GM18502 (cell line): ENCODE measurements around the gene FNBP1.
A peak's percentile ranks its signal among the peaks of the same experiment; 100 is the strongest.

Source experiments
- ATAC-seq: cut with Tn5 transposase; IDR thresholded peaks from one replicate; pipeline ENCODE4 v1.9.1; 2021; ENCODE audit warnings: mild to moderate bottlenecking; ENCODE audit not compliant: unreplicated experiment, poor library complexity

FNBP1 gene

GRCh38 chr9:129932303-129933151 is 110.5 kb downstream of the FNBP1 start:
- no peak for ATAC-seq

DNA sequence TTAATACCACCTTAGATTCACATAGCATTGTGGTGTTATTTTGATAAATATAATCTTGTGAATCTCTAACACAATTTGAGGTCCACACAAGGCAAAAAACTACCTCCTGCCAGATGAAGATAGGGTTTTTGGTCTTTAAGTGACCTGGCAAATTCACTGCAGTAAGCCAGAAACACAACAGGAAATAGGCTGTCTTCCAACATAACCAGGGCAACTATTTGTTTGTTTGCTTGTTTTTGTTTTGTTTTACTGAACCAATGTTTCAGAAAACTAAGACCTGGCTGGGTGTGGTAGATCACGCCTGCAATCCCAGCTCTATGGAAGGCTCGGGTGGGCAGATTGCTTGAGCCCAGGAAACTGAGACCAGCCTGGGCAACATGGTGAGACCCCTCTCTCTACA is 112.2 kb downstream of the FNBP1 start:
- no peak for ATAC-seq

GRCh38 chr9:129929496-129930125 is 113.4 kb downstream of the FNBP1 start:
- ATAC-seq: no peak

DNA sequence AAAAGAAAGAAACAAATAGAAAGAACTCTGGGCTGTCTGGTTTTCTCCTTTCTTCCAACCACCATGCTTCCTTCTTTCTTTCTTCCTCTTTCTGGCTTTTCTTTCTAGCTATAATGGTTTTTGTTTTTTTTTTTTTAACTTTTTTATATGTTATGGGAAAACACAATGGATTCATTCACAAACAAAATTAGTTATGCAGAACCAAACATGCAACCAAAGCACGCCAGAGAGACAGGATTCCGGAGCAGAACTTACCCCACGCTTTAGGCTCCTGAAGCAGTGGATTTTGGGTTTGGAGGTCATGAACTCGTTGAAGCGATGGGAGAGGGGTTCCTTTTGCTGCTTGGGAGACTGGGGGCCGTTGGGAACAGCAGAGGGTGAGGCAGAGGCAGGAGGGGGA is 119.4 kb downstream of the FNBP1 start:
- ATAC-seq: no peak

DNA sequence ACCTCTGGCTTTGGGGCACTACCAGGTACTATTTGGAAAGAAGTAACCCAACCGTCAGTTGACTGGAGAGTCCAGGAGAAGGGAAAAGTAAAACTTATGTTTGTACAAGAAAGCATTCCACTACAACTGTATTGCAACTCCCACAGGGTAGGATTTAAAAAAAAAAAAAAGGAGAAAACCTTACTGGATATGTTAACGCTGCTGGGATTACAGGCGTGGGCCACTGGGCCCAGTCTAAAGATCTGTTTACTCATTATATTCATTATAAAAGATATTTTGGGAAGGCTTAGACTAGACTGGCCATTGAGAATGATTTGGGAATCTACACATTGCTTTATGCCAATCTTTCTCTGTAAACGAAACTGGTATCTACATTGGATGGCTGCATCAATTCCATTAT is 121.1 kb downstream of the FNBP1 start:
- no peak for ATAC-seq

DNA sequence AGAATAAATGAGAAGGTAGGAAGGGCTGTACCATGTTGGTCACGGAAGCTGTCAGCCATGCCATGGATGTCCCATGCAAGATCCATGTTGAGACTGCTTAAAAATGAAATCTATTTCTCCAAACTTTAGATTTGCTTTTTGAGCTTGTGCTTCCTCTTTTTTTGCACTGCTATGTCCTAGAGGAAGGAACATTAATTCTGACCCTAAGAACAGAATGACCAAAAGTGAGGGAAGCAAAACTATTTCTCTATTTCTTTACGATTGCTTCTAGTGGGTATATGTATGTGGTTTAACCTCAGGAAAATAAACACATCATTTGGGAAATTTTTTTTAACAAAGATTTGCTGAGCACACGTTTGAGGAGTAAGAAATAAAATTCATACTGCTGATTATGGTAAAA is 123.1 kb downstream of the FNBP1 start:
- no peak for ATAC-seq

DNA sequence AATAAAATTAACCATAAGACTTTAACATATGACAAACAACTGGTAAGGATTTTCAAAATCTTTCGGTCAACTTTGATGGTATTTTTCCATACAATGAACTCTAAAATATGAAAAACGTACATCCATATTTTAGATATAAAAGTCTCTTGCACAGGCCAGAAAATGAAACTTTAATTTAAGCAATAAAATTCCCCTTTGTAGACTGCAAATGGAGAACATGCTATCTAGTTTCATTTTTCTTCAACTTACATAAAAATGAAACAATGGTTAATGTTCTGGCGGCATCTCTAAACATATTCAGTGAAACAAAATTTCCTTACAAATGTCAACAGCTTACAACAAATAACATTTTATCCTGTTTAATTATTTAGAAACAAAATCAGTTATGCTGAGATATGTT is 123.7 kb downstream of the FNBP1 start:
- no peak for ATAC-seq

DNA sequence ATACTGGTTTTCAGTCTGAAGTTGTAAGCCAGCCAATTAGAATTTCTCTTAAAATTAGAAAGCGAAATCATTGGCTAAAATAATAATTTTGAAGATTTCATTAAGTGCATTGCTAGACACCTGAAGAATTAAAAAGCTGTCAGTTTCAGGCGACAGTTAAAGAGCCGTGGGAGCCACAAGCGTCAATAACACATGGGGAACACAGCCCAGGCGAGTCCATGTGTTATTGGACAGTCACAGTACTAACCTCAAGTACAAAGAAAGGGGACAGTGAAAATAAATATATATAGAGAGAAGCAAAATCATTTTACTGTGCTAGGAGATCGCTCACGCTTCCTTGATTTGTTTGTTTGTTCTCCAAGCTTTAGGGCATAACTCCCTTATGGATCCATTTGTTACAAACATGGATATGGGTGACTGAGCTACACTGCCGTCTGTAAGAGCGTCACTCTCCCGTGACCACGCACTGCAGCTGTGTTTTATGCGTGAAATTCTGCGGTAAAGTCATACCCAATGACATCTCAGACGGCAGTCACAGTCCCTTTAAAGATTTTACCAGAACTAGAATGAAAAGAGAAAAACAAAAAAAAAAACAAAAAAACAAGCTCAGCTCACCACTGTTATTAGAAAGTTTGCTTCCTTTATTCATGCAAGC is 124.6 kb downstream of the FNBP1 start:
- no peak for ATAC-seq

GRCh38 chr9:129916707-129917106 is 126.3 kb downstream of the FNBP1 start:
- no peak for ATAC-seq

DNA sequence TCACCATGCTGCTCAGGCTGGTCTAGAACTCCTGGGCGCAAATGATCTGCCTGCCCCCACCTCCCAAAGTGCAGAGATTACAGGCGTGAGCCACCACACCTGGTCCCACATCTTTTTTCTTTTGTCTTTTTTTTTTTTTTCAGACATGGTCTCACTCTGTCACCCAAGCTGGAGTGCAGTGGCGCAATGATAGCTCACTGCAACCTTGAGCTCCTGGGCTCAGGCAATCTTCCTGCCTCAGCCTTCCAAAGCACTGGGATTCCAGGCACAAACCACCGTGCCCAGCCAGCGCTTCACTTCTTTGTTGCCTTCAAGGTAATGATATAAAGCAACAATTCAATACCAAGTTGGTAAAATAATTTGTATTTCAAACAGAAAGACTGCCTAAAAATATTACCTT is 128.9 kb downstream of the FNBP1 start:
- no peak for ATAC-seq

- ATAC-seq: no peak
These were observed 132.1 kb downstream of the FNBP1 start for GRCh38 chr9:129910628-129911567.

DNA sequence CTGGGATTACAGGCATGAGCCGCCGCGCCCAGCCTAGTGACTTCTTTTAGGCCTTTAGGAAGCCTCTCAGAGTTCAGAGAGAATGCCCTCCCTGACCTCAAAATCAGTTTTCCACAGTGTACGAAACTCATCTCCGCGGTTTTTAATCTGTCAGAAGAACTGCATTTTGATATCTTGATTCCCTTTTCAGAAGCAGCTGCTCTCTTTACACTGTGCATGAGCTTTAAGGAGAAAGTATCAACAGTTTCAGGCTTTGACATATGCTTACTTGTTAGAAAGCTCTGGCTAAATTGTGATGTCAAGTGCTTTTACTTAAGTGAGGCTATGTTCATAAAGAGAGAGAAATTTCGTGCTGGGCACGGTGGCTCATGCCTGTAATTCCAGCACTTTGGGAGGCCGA is 133.1 kb downstream of the FNBP1 start:
- no peak for ATAC-seq

GRCh38 chr9:129908906-129909305 is 134.1 kb downstream of the FNBP1 start:
- no peak for ATAC-seq

GRCh38 chr9:129907201-129907600 is 135.8 kb downstream of the FNBP1 start:
- ATAC-seq: no peak

DNA sequence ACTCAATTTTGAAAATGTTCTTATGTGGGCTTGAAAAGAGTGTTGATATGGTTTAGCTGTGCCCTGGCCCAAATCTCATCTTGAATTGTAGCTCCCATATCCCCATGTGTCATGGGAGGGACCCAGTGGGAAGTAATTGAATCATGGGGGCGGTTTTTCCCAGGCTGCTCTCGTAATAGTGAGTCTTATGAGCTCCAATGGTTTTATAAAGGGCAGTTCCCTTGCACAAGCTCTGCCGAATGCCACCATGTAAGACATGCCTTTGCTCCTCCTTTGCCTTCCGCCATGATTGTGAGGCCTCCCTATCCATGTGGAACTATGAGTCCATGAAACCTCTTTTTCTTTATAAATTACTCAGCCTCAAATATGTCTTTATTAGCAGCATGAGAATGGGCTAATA is 136.7 kb downstream of the FNBP1 start:
- no peak for ATAC-seq

- no peak for ATAC-seq
These were observed 138.3 kb downstream of the FNBP1 start for GRCh38 chr9:129904734-129905133.

DNA sequence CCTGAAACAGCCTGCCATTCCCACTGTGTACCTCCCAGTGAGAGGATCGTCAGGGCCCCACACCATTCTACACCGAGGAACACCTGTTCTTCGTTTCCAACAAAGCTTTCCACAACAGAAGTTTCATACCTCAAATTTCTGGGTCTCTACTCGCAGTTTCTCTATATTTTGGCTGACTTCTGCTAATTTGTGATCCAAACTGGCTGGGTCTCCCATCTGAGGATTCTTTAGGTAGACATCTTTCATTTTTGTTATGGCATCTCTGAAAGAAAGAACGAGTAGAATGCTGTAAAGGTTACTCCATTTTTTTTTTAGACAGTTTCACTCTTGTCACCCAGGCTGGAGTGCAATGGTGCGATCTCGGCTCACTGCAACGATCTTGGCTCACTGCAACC is 140.3 kb downstream of the FNBP1 start:
- ATAC-seq: no peak

DNA sequence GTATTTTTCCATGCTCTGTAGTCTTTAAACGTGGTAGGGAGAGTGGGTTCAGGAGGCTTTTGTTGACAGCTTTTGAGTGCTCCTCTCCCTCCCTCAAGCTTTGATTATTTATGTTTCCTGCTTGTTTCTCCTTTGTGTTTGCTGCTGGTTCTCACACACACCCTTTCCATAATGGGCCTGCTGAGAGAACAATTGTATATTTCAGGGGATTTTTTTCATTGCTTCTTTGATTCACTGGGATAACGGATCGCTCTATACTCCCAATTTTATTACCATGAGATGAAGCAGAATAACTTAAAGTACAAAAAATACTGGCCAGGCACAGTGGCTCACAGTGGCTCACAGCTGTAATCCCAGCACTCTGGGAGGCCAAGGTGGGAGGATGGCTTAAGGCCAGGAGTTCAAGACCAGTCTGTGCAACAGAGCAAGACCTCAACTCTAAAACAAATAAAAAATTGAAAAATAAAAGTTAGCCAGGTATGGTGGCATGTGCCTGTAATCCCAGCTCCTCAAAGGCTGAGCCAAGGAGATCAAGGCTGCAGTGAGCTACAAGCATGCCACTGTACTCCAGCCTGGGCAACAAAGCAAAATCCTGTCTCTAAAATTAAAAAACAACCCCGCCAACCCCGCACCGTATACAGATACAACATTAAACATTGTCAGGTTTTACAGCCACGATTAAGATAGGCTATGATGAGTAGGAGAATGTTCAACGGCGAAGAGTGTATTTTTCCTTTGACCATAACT is 140.8 kb downstream of the FNBP1 start:
- no peak for ATAC-seq

DNA sequence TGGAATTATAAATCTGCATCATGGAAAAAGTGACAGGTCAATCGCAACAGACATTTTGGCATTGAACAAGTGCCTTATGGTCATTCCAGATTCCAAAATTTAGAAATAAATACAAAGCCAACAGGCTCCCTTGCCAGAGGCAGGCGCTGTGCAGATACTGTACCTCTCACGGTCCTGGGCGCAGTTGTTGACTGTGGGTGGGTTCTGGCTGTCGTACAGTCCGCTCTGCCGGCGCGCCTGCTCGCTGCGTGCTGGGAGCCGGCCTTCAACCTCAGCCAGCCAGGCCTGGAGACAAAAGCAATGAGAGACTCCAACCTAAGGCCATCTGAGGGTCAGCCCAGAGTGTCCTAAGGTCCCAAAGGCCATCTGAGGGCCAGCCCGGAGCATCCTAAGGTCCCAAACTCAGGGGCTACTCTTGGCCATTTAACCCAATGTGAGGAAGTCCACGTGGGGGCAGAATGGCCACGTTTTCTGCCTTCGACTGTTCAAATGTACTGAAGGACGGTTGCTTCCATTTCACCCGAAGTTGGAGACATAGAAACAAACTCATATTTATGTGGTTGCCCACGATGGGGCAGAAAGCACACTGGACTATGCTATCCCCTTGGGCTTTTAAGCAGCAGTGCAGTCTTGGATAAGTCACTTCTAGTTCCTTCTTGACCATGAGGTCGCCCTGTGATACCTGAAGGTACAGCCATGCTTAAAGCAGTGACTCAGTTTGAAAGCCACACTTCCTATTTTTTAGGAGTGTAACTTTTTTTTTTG is 142.5 kb downstream of the FNBP1 start:
- ATAC-seq: peak; percentile 83
